Inflammatory macrophage treated with lipopolysaccharide for 4 hours (primary cell): ENCODE results near the gene NBEAL2.

Experiments used
- DNase-seq: peaks from one replicate; pipeline ENCODE4 v3.0.0-alpha.2; 2020

Gene NBEAL2, protein sequence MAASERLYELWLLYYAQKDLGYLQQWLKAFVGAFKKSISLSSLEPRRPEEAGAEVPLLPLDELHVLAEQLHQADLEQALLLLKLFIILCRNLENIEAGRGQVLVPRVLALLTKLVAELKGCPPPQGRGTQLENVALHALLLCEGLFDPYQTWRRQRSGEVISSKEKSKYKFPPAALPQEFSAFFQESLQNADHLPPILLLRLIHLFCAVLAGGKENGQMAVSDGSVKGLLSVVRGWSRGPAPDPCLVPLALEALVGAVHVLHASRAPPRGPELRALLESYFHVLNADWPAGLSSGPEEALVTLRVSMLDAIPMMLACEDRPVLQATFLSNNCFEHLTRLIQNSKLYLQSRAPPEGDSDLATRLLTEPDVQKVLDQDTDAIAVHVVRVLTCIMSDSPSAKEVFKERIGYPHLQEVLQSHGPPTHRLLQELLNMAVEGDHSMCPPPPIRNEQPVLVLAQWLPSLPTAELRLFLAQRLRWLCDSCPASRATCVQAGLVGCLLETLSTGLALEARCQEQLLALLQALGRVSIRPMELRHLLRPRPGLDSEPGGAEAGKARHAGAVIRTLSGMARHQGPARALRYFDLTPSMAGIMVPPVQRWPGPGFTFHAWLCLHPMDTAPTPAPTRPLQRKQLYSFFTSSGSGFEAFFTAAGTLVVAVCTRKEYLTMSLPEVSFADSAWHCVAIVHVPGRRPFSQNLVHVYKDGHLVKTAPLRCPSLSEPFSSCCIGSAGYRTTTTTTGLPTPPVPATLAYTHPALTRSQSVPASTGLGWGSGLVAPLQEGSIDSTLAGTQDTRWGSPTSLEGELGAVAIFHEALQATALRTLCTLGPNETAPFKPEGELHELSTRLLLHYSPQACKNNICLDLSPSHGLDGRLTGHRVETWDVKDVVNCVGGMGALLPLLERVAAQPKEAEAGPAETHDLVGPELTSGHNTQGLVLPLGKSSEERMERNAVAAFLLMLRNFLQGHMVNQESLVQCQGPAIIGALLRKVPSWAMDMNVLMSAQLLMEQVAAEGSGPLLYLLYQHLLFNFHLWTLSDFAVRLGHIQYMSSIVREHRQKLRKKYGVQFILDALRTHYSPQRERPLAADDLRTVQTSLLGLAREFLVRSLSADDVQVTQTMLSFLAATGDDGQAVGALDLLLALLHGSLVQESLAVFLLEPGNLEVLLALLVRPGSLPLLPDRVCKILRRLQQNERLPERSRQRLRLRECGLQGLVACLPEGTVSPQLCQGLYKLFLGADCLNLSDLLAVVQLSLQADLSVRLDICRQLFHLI (N-terminal part only)

DNA sequence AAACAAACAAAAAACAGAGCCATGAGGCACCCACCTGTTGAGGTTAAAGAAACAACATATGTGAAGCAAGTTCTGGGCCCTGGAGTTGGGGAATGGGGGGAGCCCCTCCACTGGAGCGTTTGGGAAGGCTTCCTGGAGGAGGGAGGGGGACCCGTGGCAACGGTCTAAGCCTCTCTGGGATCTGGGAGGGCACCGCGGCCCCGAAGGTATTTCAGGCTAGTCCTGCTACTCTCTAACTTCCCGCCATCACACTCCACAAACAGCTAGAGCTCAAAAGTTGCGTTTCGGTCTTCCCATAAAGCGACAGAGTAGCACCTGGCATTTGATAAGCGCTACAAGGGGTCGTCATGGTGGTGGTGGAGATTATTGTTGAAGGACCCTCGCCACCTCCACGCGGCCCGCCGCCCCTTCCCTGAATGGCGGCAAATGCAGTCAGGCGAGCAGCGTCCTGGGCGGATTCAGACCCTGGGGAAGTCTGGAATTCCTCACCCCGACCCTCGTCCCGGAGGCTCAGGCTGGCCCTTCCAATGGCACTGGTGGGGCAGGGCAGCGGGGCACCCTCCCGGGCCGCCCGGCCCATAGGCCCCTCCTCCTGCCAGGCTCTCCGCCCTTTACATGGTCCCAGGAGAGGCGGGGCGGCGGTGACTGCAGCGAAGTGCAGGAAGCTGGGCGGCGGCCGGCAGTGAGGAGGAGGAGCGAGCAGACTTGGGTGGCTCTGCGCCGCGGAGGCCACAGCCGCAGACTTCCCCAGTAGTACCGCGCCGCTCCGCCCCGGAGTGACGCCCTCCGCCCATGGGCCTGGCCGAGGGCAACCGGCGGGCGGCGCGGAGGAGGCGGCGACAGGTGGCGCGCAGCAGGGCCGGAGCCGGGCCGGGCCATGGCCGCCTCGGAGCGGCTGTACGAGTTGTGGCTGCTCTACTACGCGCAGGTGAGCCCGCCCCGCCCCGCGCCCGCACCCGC, at the start of gene NBEAL2:
Gene NBEAL2, plus strand, starts transcription at position 682 of the 960 bp plus-strand sequence. Its CDS starts 196 bp downstream, at position 878.
- peak; percentile 99 for DNase-seq

DNA sequence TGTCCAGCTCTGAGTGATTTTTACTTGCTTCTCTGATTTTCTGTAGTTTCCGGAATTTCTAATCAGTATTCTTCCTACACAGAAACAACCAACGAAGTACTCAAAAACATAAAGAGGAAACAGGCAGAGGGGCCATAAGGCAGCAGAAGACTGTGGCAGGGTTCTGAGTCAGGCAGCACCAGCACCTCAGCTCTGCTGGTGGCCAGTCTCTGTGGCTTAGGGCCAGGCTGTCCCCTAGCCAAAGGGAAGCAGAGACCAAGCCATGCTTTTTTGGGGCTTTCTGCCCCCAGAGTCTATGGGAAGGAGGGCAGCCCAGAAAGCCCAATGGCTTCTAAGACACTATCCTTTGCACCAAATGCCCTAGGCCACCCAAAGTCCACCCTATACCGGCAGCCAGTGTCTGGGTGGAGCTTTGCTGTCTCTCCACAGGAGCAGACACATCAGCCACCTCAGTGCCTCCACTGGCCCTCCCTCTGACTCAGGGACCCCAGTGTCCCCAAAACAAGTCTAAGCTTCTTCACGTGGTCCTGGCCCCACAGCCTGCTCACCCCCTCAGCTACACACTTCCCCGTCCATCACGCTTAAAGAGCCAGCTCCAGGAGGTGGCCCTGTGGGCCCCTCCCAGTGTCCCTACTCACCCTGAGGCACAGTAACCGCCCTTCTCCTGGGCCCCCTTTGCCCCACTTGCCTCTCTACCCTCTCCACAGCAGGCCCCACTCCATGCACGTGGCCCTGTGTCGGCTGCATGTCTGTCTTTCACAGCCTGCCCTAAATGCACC, 49.1 kb upstream of the NBEAL2 start:
- peak; percentile 95 for DNase-seq

DNA sequence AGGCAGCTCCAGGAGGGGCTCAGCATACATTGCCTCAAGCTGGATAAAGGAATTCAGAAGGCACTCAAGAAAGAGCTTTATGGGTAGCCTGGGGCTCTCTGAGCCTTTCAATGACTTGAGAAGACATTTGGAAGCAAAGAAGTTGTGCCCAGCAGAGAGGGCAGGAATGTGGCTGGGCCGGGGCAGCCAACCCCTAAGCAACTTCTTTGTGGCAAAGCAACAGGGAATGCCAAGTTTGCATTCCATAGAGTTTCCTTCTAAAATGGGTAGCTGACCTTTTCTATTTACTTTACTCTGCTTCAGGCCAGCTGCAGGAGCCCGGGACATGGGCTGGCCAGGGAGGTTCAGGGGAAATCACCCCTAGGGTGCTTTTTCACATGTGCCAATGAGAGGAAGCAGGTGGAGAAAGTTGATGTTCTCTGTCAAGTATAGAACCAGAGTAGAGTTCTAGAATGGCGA, 48.5 kb upstream of the NBEAL2 start:
- DNase-seq: peak; percentile 17

- peak; percentile 86 for DNase-seq
These were observed 47.7 kb upstream of the NBEAL2 start for GRCh38 chr3:46931631-46932331.

- DNase-seq: no peak
These were observed 46.8 kb upstream of the NBEAL2 start for GRCh38 chr3:46932455-46933225.

- no peak for DNase-seq
These were observed 46.2 kb upstream of the NBEAL2 start for GRCh38 chr3:46933261-46933660.

DNA sequence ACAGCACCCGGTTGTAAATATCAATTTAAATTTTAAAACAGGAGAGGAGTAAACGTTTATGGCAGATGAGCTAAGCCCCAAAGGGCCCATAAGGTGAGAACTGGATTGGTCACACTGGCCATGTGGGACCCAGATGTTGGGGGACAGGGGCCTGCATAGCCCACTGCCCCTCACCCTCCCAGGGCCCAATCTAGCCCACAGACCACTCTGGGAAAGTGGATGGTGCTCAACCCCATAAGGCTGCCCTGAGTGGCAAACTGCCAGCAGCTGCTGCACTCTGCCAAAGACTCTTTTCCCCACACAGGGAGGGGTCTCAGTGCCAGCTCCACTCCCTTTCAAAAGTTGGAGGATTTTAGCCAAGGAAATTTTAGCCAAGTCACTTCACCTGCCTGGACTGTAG, 45.4 kb upstream of the NBEAL2 start:
- no peak for DNase-seq

DNA sequence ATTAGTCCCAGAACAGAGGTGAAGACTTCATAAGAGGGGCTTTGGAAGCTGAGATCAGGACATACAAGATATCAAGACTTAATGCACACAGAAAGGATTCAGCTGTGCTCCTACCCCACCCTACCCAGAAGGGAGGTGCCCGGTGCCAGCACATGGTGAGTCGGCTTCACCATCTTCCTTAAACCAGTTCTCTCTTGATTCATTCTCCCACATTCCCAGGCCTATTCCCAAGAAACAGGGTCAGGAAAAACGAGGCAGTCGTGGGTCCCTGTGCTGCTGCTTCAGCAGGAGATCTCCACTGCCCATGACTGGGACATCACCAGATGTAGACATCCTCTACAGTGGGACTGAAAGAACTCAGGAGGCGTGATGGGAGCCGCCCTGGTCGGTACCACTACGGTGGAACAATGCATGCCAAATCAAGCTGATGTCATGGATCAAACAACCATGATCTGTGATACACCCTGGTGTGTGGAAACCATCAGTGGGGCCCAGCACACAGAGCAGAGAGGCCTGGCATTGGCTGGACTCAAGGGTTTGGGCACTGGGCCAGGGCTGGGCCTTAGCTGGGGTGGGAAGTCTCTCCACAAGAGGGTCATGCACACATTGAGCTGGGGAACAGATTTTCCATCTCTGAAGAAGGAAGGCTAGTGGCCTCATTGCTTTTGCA, 44.8 kb upstream of the NBEAL2 start:
- peak; percentile 29 for DNase-seq

GRCh38 chr3:46935168-46935858, 44.2 kb upstream of the NBEAL2 start:
- peak; percentile 56 for DNase-seq

DNA sequence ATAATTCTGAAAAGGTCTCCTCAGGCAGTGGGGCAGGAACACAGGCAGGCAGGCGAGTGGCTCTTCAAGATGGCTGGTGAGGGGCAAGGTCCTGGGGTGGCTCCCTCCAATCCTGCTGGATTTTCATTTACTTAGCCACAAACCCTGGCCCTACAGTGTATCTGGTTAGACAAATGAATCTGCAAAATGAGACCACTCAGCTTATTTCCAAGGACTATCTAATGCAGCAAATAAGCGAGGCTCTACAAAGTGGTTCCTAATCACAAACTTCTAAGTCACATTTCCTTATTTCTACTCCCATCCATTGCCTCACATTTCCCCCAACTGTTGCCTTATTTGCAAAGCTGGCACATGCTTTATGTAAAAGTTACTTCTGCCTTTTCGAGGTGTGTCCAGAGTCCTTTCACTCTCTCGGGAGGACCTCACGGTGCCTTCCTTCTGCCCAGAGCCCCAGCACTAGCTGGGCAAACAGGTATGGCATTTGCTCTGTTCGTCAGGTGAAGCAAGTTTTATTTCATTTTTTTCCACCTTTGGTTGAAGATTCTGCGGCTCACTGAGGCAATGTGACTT, 43.4 kb upstream of the NBEAL2 start:
- peak; percentile 90 for DNase-seq

DNA sequence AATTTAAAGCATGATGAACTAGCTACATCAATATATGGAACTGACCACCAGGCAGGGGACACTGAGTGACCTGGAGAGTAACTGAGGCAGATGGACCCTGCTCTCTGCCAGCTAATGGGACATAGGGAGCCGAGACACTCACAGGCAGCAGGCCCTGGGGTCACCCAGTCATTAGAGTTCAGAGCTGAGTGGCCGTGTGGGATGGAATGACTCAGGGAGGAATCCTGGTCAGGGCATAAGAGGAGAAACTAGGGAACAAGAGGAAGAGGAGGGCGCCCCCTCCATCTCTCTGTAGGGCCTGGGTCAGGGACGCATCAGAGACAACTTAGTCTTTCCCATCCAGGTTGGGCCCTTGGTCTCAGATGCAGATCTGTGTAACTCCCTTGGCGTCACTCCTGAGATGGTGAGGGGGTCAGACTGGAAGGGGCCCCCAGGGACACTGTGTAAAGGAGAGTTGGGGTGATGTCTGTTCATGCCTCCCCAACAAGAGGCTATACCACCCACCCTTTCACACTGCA, 42.7 kb upstream of the NBEAL2 start:
- peak; percentile 69 for DNase-seq

GRCh38 chr3:46938118-46938517, 41.3 kb upstream of the NBEAL2 start:
- no peak for DNase-seq

- DNase-seq: peak; percentile 34
These were observed 39.7 kb upstream of the NBEAL2 start for GRCh38 chr3:46939578-46940445.

- no peak for DNase-seq
These were observed 37.4 kb upstream of the NBEAL2 start for GRCh38 chr3:46942076-46942475.

DNA sequence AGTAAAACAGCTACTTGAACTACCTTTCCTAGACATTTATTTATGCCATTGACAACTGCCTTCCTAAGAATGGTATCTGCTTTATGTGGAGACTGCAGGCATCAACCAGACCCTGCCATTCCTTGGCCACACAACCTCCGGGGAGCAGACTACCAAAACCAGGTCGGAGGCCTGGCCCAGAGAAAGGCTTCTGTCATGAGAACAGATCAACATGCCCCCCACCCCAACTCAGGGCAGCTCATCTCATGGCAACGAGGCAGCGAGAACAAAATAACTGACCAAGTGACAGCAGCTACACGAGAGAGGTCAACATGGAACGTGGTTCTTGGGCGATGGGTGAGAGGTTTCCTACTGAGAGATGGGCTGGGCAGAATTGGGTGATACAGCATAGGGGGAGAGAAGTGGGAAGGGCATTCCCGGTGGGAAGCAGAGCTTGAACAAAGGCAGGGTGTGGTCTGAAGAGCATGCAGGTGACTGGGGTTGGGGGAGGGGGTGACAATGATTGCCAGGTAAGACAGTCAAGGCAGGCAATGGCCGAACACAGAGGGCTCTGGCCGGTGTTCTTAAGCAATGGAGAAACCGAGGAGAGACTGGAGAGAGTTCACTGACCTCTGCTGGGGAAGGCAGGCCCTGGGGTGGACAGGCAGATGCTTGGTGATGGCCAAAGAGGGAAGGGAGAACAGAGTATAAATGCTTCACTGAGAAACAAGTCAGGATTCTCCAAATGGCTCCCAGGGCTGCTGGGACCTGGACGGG, 36.8 kb upstream of the NBEAL2 start:
- no peak for DNase-seq
